LNCaP clone FGC (cell line): ENCODE measurements around the gene AGRN.

Experiments
- DNase-seq: peaks from one replicate; pipeline ENCODE4 v3.0.0-alpha.2; 2011; ENCODE audit warnings: low read depth
- H3K4me3 ChIP-seq: 2 replicates; pipeline ENCODE4 v1.5.1; 2011; ENCODE audit warnings: mild to moderate bottlenecking, low read depth, low read length, control low read depth
- CTCF ChIP-seq: IDR thresholded peaks from 2 replicates; pipeline ENCODE4 v1.5.1; 2012; ENCODE audit warnings: mild to moderate bottlenecking; ENCODE audit not compliant: control insufficient read depth, insufficient read depth; ENCODE audit errors: extremely low read depth

The AGRN gene

DNA sequence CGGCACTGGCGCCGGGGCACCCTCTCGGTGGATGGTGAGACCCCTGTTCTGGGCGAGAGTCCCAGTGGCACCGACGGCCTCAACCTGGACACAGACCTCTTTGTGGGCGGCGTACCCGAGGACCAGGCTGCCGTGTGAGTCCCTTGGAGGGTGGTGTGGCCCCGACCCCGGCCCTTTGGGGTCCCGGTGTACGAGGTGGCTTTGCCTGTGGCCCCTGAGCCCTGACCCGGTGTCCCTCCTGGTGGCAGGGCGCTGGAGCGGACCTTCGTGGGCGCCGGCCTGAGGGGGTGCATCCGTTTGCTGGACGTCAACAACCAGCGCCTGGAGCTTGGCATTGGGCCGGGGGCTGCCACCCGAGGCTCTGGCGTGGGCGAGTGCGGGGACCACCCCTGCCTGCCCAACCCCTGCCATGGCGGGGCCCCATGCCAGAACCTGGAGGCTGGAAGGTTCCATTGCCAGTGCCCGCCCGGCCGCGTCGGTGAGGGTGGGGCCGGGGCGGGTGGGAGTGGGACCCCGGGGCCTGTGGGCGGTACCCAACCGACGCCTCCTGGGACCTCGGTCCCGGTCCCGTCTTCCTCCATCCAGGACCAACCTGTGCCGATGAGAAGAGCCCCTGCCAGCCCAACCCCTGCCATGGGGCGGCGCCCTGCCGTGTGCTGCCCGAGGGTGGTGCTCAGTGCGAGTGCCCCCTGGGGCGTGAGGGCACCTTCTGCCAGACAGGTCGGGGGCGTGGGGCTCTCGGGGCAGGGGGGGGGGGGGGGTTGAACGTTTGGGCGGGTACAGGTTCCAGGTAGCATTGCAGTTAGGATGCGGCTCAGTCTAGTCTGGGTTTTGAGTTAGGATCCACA lies 29.6 kb downstream of the AGRN start:
- H3K4me3 ChIP-seq: no peak overlapping the region
- TF ChIP-seq CTCF: no peak
- no peak for DNase-seq

- no peak overlapping the region for H3K4me3 ChIP-seq
- TF ChIP-seq CTCF: no peak
- no peak for DNase-seq
Observed at GRCh38 chr1:1050577-1051052, 30.7 kb downstream of the AGRN start.

- H3K4me3 ChIP-seq: no peak overlapping the region
- no peak for DNase-seq
- no peak for TF ChIP-seq CTCF
Observed at GRCh38 chr1:1051127-1051810, 31.3 kb downstream of the AGRN start.

GRCh38 chr1:1052003-1052840 lies 32.3 kb downstream of the AGRN start:
- no peak for TF ChIP-seq CTCF
- H3K4me3 ChIP-seq: no peak overlapping the region
- no peak for DNase-seq

DNA sequence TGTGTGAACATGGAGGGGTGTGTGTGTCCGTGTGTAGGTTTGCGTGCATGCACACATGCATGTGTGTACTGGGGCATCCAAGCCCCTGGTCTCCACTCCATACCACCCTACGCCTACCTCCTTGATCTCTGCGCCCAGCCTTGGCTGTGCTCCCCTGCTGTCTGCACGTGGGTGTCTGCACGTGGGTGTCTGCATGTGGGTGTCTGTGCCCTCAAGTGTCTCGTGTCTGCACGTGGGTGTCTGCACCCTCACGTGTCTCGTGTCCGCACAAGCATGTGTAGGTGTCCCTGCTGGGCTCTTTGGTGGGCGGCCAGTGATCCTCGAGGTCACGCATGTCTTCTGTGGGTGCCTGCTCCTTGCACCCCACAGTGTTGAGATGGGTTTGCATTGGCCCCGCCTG lies 33.1 kb downstream of the AGRN start:
- TF ChIP-seq CTCF: no peak
- H3K4me3 ChIP-seq: no peak overlapping the region
- DNase-seq: no peak

DNA sequence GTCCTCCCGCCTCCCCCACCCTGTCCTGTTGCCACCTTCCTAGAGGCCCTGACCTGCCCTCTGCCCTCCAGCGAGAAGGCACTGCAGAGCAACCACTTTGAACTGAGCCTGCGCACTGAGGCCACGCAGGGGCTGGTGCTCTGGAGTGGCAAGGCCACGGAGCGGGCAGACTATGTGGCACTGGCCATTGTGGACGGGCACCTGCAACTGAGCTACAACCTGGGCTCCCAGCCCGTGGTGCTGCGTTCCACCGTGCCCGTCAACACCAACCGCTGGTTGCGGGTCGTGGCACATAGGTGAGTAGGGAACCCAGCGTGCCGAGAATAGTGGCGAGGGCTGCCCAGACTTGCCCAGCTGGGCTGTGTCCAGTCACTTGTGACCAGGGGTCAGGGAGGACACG lies 33.8 kb downstream of the AGRN start:
- no peak overlapping the region for H3K4me3 ChIP-seq
- TF ChIP-seq CTCF: no peak
- no peak for DNase-seq
